GM12864 (cell line): ENCODE measurements around the gene TGFB2.

ENCODE experiments used
- DNase-seq: peaks from one replicate; pipeline ENCODE4 v3.0.0-alpha.2; 2011; ENCODE audit warnings: low read depth
- H3K4me3 ChIP-seq: 2 replicates; pipeline ENCODE4 v1.5.1; 2011; ENCODE audit warnings: mild to moderate bottlenecking, low read depth, low read length, control low read depth
- TF ChIP-seq, protein P1 (sequence below): IDR thresholded peaks from 2 replicates; pipeline ENCODE4 v1.5.1; 2011; ENCODE audit warnings: low read depth, mild to moderate bottlenecking, moderate library complexity, low read length, control low read depth, inconsistent platforms; ENCODE audit errors: missing control alignments

Gene TGFB2

DNA sequence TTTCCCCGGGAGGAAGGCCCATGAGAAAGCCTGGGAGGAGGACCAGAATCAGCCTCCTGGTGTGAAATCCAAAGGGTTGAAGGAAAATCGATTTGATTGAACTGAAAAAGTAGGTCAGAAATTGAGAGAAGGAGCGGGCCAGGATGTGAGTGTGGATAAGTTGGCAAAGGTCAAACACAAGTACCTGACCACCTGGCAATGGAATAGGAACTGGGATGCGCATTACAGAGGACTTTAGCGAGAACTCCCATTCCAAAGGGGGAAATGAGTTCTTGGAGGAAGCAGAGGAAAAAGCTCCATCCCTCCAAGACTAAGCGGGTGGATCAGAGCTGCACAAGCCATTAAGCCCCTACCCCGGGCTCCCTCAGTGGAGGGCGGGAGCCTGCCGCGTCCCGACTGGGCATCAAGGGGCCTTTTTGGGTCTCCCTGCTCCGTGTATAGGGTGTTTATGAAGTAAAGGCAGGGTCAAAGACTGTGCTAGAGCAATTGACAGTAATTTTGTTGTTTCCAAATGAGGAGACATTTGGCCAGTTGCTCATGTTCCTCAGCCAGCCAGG, 56.4 kb downstream of the TGFB2 start:
- no peak for DNase-seq
- H3K4me3 ChIP-seq: no peak overlapping the region
- TF ChIP-seq, protein P1, sequence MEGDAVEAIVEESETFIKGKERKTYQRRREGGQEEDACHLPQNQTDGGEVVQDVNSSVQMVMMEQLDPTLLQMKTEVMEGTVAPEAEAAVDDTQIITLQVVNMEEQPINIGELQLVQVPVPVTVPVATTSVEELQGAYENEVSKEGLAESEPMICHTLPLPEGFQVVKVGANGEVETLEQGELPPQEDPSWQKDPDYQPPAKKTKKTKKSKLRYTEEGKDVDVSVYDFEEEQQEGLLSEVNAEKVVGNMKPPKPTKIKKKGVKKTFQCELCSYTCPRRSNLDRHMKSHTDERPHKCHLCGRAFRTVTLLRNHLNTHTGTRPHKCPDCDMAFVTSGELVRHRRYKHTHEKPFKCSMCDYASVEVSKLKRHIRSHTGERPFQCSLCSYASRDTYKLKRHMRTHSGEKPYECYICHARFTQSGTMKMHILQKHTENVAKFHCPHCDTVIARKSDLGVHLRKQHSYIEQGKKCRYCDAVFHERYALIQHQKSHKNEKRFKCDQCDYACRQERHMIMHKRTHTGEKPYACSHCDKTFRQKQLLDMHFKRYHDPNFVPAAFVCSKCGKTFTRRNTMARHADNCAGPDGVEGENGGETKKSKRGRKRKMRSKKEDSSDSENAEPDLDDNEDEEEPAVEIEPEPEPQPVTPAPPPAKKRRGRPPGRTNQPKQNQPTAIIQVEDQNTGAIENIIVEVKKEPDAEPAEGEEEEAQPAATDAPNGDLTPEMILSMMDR: no peak

DNA sequence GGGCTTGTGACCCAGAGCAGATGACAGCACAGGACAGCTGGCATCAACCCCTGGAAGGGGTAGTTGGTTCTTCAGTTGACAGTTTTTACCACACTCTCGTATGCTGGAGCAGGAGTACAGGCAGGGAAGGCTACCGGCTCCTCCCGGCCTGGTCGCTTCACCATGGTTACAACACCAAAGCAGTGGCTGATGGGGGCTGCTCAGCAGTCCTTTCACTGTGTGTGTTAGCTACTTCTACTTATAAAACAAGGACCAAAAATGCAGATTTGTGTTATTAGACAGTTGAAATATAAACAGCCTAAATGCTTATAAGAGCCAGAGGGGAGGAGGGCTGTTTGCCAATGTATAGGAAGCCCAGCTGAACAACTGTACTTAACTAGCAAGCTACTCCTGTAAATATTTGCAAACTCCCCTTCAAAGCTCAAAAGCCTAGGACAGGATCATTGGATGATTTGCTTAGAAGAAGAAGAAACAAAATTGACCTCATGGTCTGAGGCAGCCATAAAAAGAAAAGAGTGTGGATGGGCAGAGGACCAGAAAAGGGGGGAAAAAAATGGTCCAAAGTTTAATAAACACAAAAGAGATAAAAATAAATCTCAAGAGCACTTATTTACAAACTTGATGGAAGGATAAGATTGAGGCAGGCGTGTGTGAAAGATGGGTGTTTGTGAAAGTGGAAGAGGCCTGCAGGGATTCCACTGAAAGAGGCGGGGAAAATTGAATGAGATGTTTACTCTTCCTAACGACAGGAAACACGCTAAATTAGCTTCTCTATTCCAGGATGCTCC, 57.1 kb downstream of the TGFB2 start:
- TF ChIP-seq, protein P1: no peak
- no peak overlapping the region for H3K4me3 ChIP-seq
- DNase-seq: no peak

DNA sequence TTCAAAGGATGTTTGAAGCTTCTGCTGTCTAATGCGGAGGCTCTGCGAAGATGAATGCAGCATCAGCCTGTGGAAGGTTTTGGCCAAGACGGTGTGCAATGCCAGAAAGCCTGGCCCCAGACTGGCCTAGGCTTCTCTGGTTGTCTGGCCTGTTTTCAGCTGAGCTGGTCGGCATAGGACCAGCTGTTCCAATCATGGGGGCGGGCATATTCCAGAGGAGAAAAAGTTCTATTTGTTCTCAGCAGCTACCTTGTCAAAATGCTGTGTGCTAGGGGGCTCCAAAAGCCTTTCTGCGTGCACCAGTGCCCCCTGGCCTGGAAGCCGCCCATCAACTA, 57.6 kb downstream of the TGFB2 start:
- no peak overlapping the region for H3K4me3 ChIP-seq
- TF ChIP-seq, protein P1: no peak
- no peak for DNase-seq

DNA sequence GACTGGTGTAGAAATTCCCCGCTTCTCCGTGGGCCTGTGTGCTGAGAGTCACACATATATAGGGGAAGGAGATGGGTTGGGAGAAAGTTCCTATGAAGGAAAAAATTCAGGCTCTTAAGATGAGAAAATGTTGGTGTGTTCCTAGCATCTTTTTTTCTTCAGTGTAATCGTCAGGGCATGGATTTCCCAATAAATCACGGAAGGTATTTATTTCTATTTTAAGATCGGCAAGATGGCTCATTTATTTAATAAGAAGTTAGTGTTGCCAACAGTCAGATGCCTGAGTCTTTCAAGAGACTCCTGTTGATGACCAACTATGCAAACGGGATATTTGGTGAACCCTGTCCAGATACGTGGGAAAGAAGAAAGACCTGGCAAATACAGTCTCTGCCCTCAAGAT, 58.2 kb downstream of the TGFB2 start:
- TF ChIP-seq, protein P1: no peak
- DNase-seq: no peak
- no peak overlapping the region for H3K4me3 ChIP-seq

- no peak overlapping the region for H3K4me3 ChIP-seq
- no peak for DNase-seq
- TF ChIP-seq, protein P1: no peak
Measured at GRCh38 chr1:218407630-218408029, 62.5 kb downstream of the TGFB2 start.

- TF ChIP-seq, protein P1: no peak
- DNase-seq: no peak
- H3K4me3 ChIP-seq: no peak overlapping the region
Measured at GRCh38 chr1:218408135-218408534, 63.0 kb downstream of the TGFB2 start.

DNA sequence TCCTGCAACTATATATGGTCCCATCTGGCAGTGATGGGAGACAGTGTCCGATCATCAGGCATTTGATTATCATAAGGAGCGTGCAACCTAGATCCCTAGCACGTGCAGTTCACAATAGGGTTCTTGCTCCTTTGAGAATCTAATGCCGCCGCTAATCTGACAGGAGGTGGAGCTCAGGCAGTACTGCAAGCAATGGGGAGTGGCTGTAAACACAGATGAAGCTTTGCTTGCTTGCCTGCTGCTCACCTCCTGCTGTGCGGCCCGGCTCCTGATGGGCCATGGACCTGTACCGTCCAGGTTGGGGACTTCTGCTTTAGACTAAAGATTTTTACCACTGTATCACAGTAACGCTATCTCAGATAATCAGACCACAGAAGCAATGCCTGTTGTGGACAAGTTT, 63.8 kb downstream of the TGFB2 start:
- TF ChIP-seq, protein P1: no peak
- DNase-seq: no peak
- no peak overlapping the region for H3K4me3 ChIP-seq
